CD4-positive, alpha-beta T cell treated with Interleukin-12 subunit alpha and Interleukin-12 subunit beta, for 1 hour (primary cell): ENCODE measurements around the gene CLSTN1.

Experiments
- DNase-seq: peaks from one replicate; pipeline ENCODE4 v3.0.0-alpha.2; 2020

Gene CLSTN1

GRCh38 chr1:9850442-9851162 lies 26.8 kb upstream of the CLSTN1 start:
- no peak for DNase-seq

- DNase-seq: peak; percentile 24
Measured at GRCh38 chr1:9849691-9850441, 26.1 kb upstream of the CLSTN1 start.

- DNase-seq: no peak
Measured at GRCh38 chr1:9848022-9848421, 24.3 kb upstream of the CLSTN1 start.

GRCh38 chr1:9847269-9847668 lies 23.5 kb upstream of the CLSTN1 start:
- DNase-seq: no peak

GRCh38 chr1:9846611-9847171 lies 22.9 kb upstream of the CLSTN1 start:
- no peak for DNase-seq

GRCh38 chr1:9845914-9846313 lies 22.1 kb upstream of the CLSTN1 start:
- DNase-seq: no peak

GRCh38 chr1:9844756-9845155 lies 21.0 kb upstream of the CLSTN1 start:
- no peak for DNase-seq

- no peak for DNase-seq
Measured at GRCh38 chr1:9844106-9844505, 20.3 kb upstream of the CLSTN1 start.

GRCh38 chr1:9843576-9843945 lies 19.8 kb upstream of the CLSTN1 start:
- DNase-seq: no peak

- no peak for DNase-seq
Measured at GRCh38 chr1:9842781-9843575, 19.2 kb upstream of the CLSTN1 start.

- no peak for DNase-seq
Measured at GRCh38 chr1:9842073-9842711, 18.4 kb upstream of the CLSTN1 start.

GRCh38 chr1:9841460-9841859 lies 17.7 kb upstream of the CLSTN1 start:
- no peak for DNase-seq

- no peak for DNase-seq
Measured at GRCh38 chr1:9840176-9840575, 16.4 kb upstream of the CLSTN1 start.

GRCh38 chr1:9838946-9839345 lies 15.2 kb upstream of the CLSTN1 start:
- DNase-seq: no peak

- DNase-seq: no peak
Measured at GRCh38 chr1:9836632-9836960, 12.8 kb upstream of the CLSTN1 start.

GRCh38 chr1:9835758-9836631 lies 12.2 kb upstream of the CLSTN1 start:
- DNase-seq: no peak

GRCh38 chr1:9835404-9835757 lies 11.6 kb upstream of the CLSTN1 start:
- DNase-seq: no peak

- no peak for DNase-seq
Measured at GRCh38 chr1:9833632-9834031, 9.9 kb upstream of the CLSTN1 start.

GRCh38 chr1:9827558-9828185 lies 3.9 kb upstream of the CLSTN1 start:
- DNase-seq: no peak

GRCh38 chr1:9826616-9827015 lies 2.9 kb upstream of the CLSTN1 start:
- DNase-seq: no peak

GRCh38 chr1:9826087-9826486 lies 2.3 kb upstream of the CLSTN1 start:
- no peak for DNase-seq
